ENCODE measurements around the gene NOS1AP. TPM values are rescaled to one million over a fixed set of nuclear protein-coding genes. Genes with fewer than 3 reads are reported as not detected.

The NOS1AP gene
- total RNA-seq, 1 experiment from 2014 or later, result 5.3 TPM

- Histone ChIP-seq H3K4me3 (replicated peaks in 1 of 2; ENCODE audit: low read depth in 1 of 2, low read length in 2 of 2) (no peak overlapping the region), H3K4me1 (ENCODE audit: control insufficient read depth in 1 of 2, insufficient read depth in 2 of 2, low read length in 2 of 2) (no peaks in the 10 kb centered on the region), H3K36me3 (ENCODE audit: control insufficient read depth in 1 of 2, insufficient read depth in 2 of 2, low read length in 2 of 2) (no peaks in the 10 kb centered on the region), H3K27me3 (ENCODE audit: insufficient read depth, low read length) (no peaks in the 10 kb centered on the region; the same call in 1 of the 2 replicates), H3K27ac (ENCODE audit: low read depth, low read length) (no peak overlapping the region), H3K9me3 (ENCODE audit: control insufficient read depth in 1 of 2, insufficient read depth in 1 of 2, low read depth in 1 of 2, low read length in 2 of 2) (no peaks in the 10 kb centered on the region), H2AFZ (ENCODE audit: low read depth, low read length, poor library complexity, severe bottlenecking) (no peak overlapping the region), H4K20me1 (ENCODE audit: insufficient read depth) (no peaks in the 10 kb centered on the region), H3K79me2 (ENCODE audit: insufficient read depth, low read length) (no peaks in the 10 kb centered on the region), H3K9me2 (ENCODE audit: insufficient read depth) (no peaks in the 10 kb centered on the region), H3K9ac (ENCODE audit: low read length) (no peak overlapping the region), H3K4me2 (ENCODE audit: low read length) (no peak overlapping the region)
- CTCF ChIA-PET, result no interaction called here
- TF ChIP-seq SRF (IDR thresholded peaks at IDR 0.05; ENCODE audit: low read depth), result no peak
- TF ChIP-seq EZH2 (IDR thresholded peaks at IDR 0.05), result no peak
- no peak for TF ChIP-seq CBX3 (IDR thresholded peaks at IDR 0.05; ENCODE audit: low read depth)
- no peak for TF ChIP-seq ELF1 (IDR thresholded peaks at IDR 0.05; ENCODE audit: borderline replicate concordance, low read depth)
- POLR2A ChIA-PET, result no interaction called here
- intact Hi-C loops (cut with micrococcal nuclease), result no loop called here
- RAD21 ChIA-PET (ENCODE audit: low non-redundant PET in 1 of 2, low total read pairs in 2 of 2, uncharacterized antibody in 2 of 2, unreplicated experiment in 2 of 2), result no interaction called here
- BruUV-seq (replicated peaks), result no TSS peak
- DNase-seq (ENCODE audit: low read depth, low spot score), result no peak
- ATAC-seq, result no peak
Measured at GRCh38 chr1:162333991-162334390, 264.5 kb downstream of the NOS1AP start.

GRCh38 chr1:162335126-162335525 is 265.6 kb downstream of the NOS1AP start:
- POLR2A ChIA-PET, result no interaction called here
- TF ChIP-seq FOSL1 (IDR thresholded peaks at IDR 0.05; ENCODE audit: low read depth) (no peak), EZH2phosphoT487 (IDR thresholded peaks at IDR 0.05; ENCODE audit: borderline replicate concordance) (no peak), SRF (IDR thresholded peaks at IDR 0.05; ENCODE audit: low read depth) (no peak), EZH2 (IDR thresholded peaks at IDR 0.05) (no peak), POLR2A (IDR thresholded peaks at IDR 0.05; ENCODE audit: borderline replicate concordance, extremely low read depth, insufficient read depth, insufficient read length) (no peak), RAD21 (IDR thresholded peaks at IDR 0.05; ENCODE audit: low read depth) (no peak), CBX3 (IDR thresholded peaks at IDR 0.05; ENCODE audit: low read depth) (no peak), EGR1 (IDR thresholded peaks at IDR 0.05; ENCODE audit: low read depth) (no peak), POLR2AphosphoS5 (IDR thresholded peaks at IDR 0.05; ENCODE audit: low read depth, low read length) (no peak), ZNF274 (IDR thresholded peaks at IDR 0.05; ENCODE audit: low read depth, low read length) (no peak), ATF3 (IDR thresholded peaks at IDR 0.05) (no peak), CTCF (IDR thresholded peaks at IDR 0.05 in 2 of 3, conservative IDR thresholded peaks at IDR 0.05 in 1 of 3; ENCODE audit: borderline replicate concordance in 1 of 3, insufficient read depth in 1 of 3, low read depth in 2 of 3, low read length in 2 of 3) (no peak), ZBTB33 (IDR thresholded peaks at IDR 0.05; ENCODE audit: extremely low read depth, insufficient replicate concordance, low read length) (no peak), JUND (IDR thresholded peaks at IDR 0.05) (no peak), YY1 (IDR thresholded peaks at IDR 0.05; ENCODE audit: extremely low read depth, insufficient replicate concordance, low read depth, low read length) (no peak), TCF7L2 (IDR thresholded peaks at IDR 0.05; ENCODE audit: borderline replicate concordance, extremely low read depth, insufficient read depth, insufficient read length) (no peak), CEBPB (IDR thresholded peaks at IDR 0.05; ENCODE audit: low read depth) (no peak), ELF1 (IDR thresholded peaks at IDR 0.05; ENCODE audit: borderline replicate concordance, low read depth) (no peak)

More at GRCh38 chr1:162335126-162335525, 265.6 kb downstream of the NOS1AP start:
- H3K9me3 ChIP-seq (ENCODE audit: control insufficient read depth in 1 of 2, insufficient read depth in 1 of 2, low read depth in 1 of 2, low read length in 2 of 2), result no peaks in the 10 kb centered on the region
- H4K20me1 ChIP-seq (ENCODE audit: insufficient read depth), result no peaks in the 10 kb centered on the region
- H3K4me3 ChIP-seq (replicated peaks in 1 of 2; ENCODE audit: low read depth in 1 of 2, low read length in 2 of 2), result no peak overlapping the region
- H3K79me2 ChIP-seq (ENCODE audit: insufficient read depth, low read length), result no peaks in the 10 kb centered on the region
- RAD21 ChIA-PET (ENCODE audit: low non-redundant PET in 1 of 2, low total read pairs in 2 of 2, uncharacterized antibody in 2 of 2, unreplicated experiment in 2 of 2), result no interaction called here
- no peaks in the 10 kb centered on the region for H3K36me3 ChIP-seq (ENCODE audit: control insufficient read depth in 1 of 2, insufficient read depth in 2 of 2, low read length in 2 of 2)
- ATAC-seq (no peak), DNase-seq (ENCODE audit: low read depth, low spot score) (no peak)
- H3K9ac ChIP-seq (ENCODE audit: low read length), result no peak overlapping the region
- H2AFZ ChIP-seq (ENCODE audit: low read depth, low read length, poor library complexity, severe bottlenecking), result no peak overlapping the region
- H3K4me1 ChIP-seq (ENCODE audit: control insufficient read depth in 1 of 2, insufficient read depth in 2 of 2, low read length in 2 of 2), result no peaks in the 10 kb centered on the region
- CTCF ChIA-PET, result no interaction called here
- no peak overlapping the region for H3K27ac ChIP-seq (ENCODE audit: low read depth, low read length)
- no peak overlapping the region for H3K4me2 ChIP-seq (ENCODE audit: low read length)
- no TSS peak for BruUV-seq (replicated peaks)
- no peaks in the 10 kb centered on the region; the same call in 1 of the 2 replicates for H3K27me3 ChIP-seq (ENCODE audit: insufficient read depth, low read length)
- intact Hi-C loops (cut with micrococcal nuclease), result no loop called here
- no peaks in the 10 kb centered on the region for H3K9me2 ChIP-seq (ENCODE audit: insufficient read depth)
